Endothelial cell of umbilical vein (primary cell): ENCODE results near the gene ADARB2. TPM values are rescaled to one million over a fixed set of nuclear protein-coding genes. Genes with fewer than 3 reads are reported as not detected.

ENCODE experiments used
- BruUV-seq: library from RNA; stranded (reverse); fragments of 400-500 nt; replicated peaks from 2 replicates; lab custom pipeline; 2021; lab: Mats Ljungman, UMichigan
- CTCF ChIA-PET: fragments of 300-600, 350-600 bp; sonication (Branson Sonifier 250); formaldehyde crosslinking; loops from one replicate; lab custom pipeline; 2021; ENCODE audit warnings: antibody characterized with exemption, inconsistent platforms; lab: Charles Lee
- POLR2A ChIA-PET: fragments of 300-600, 350-600 bp; sonication (Branson Sonifier 250); formaldehyde crosslinking; loops from one replicate; lab custom pipeline; 2021; ENCODE audit warnings: antibody characterized with exemption, inconsistent platforms; lab: Charles Lee
- DNase-seq: peaks from one replicate; pipeline ENCODE4 v3.0.0-alpha.2; 2011; ENCODE audit warnings: low read depth, low spot score
- FAIRE-seq: peaks from 2 replicates; lab custom pipeline; 2011; peaks lifted over from hg19 to GRCh38; lab: Jason Lieb, UNC
- H2AFZ ChIP-seq: 2 replicates; pipeline ENCODE4 v1.6.0; 2012; ENCODE audit warnings: low read depth, low read length, control low read depth, inconsistent platforms
- H3K27ac ChIP-seq: 2 replicates; pipeline ENCODE4 v1.5.1; 2011; ENCODE audit warnings: low read depth, mild to moderate bottlenecking, control low read depth, low read length, moderate library complexity; ENCODE audit not compliant: insufficient read depth
- H3K27me3 ChIP-seq, 2 experiments: 2 replicates each; pipeline versions ENCODE4 v1.6.0 to v1.6.1; 2011; ENCODE audit warnings: low read length in 2 of 2, mixed read lengths in 1 of 2; ENCODE audit not compliant: control insufficient read depth in 2 of 2, insufficient read depth in 2 of 2
- H3K36me3 ChIP-seq, 2 experiments: 2 replicates in 1 of 2; 3 replicates in 1 of 2; pipeline ENCODE4 v1.5.1; 2011; ENCODE audit warnings: low read length in 2 of 2, mild to moderate bottlenecking in 1 of 2, moderate library complexity in 1 of 2; ENCODE audit not compliant: control insufficient read depth in 2 of 2, insufficient read depth in 2 of 2; ENCODE audit errors: extremely low read depth in 1 of 2
- H3K4me1 ChIP-seq: 3 replicates; pipeline ENCODE4 v1.5.1; 2011; ENCODE audit warnings: mild to moderate bottlenecking, low read length; ENCODE audit not compliant: control insufficient read depth, insufficient read depth; ENCODE audit errors: extremely low read depth
- H3K4me2 ChIP-seq: 2 replicates; pipeline ENCODE4 v1.6.1; 2011; ENCODE audit warnings: low read length, control low read depth, mixed read lengths; ENCODE audit not compliant: insufficient read depth
- H3K4me3 ChIP-seq, 3 experiments: fragments of 200-600 bp in 1 of 3; sonication (generic), shearing (Covaris generic) in 1 of 3; replicated peaks in 1 of 3; 2 replicates each; pipeline ENCODE4 v1.5.1; 2011 to 2016; ENCODE audit warnings: control low read depth in 3 of 3, low read length in 3 of 3, mild to moderate bottlenecking in 2 of 3, inconsistent platforms in 1 of 3, low read depth in 1 of 3, moderate library complexity in 1 of 3; ENCODE audit not compliant: insufficient read depth in 1 of 3
- H3K79me2 ChIP-seq: 2 replicates; pipeline ENCODE4 v1.6.0; 2012; ENCODE audit warnings: low read length, inconsistent platforms; ENCODE audit not compliant: control insufficient read depth, insufficient read depth
- H3K9ac ChIP-seq: replicated peaks from 2 replicates; pipeline ENCODE3; 2011; ENCODE audit warnings: low read length, control low read depth; ENCODE audit not compliant: insufficient read depth; ENCODE audit errors: extremely low read depth
- H3K9me1 ChIP-seq: replicated peaks from 3 replicates; pipeline ENCODE4 v1.6.0; 2011; ENCODE audit warnings: mild to moderate bottlenecking, low read length; ENCODE audit not compliant: control insufficient read depth, insufficient read depth; ENCODE audit errors: extremely low read depth
- H3K9me3 ChIP-seq: replicated peaks from 2 replicates; pipeline ENCODE4 v1.5.1; 2012; ENCODE audit warnings: low read length, inconsistent platforms; ENCODE audit not compliant: control insufficient read depth, insufficient read depth
- H4K20me1 ChIP-seq: replicated peaks from 2 replicates; pipeline ENCODE3; 2011; ENCODE audit warnings: mild to moderate bottlenecking, low read length; ENCODE audit not compliant: control insufficient read depth, insufficient read depth; ENCODE audit errors: extremely low read depth
- CTCF ChIP-seq, 2 donors: IDR thresholded peaks; 1 replicate in 1 of 2; 2 replicates in 1 of 2; pipeline ENCODE4 v1.5.1; 2011; ENCODE audit warnings: low read length in 2 of 2, mild to moderate bottlenecking in 2 of 2, moderate library complexity in 2 of 2, control low read depth in 1 of 2, inconsistent platforms in 1 of 2, low read depth in 1 of 2; ENCODE audit not compliant: insufficient read depth in 1 of 2; ENCODE audit errors: extremely low read depth in 1 of 2
- EZH2 ChIP-seq: IDR thresholded peaks from 2 replicates; pipeline ENCODE4 v1.6.1; 2012; ENCODE audit warnings: borderline replicate concordance, low read depth, mild to moderate bottlenecking, moderate library complexity, low read length, inconsistent platforms; ENCODE audit not compliant: severe bottlenecking
- FOS ChIP-seq: IDR thresholded peaks from 2 replicates; pipeline ENCODE4 v1.6.1; 2011; ENCODE audit warnings: mild to moderate bottlenecking, low read length, moderate library complexity, borderline replicate concordance; ENCODE audit not compliant: insufficient read depth
- GATA2 ChIP-seq: IDR thresholded peaks from 2 replicates; pipeline ENCODE4 v1.7.0; 2011; ENCODE audit warnings: low read depth, mild to moderate bottlenecking, moderate library complexity, mixed read lengths, low read length; ENCODE audit not compliant: insufficient read length, insufficient read depth
- JUN ChIP-seq: IDR thresholded peaks from 2 replicates; pipeline ENCODE4 v1.6.1; 2011; ENCODE audit warnings: borderline replicate concordance, low read depth; ENCODE audit not compliant: insufficient read length, insufficient read depth
- MYC ChIP-seq: IDR thresholded peaks from one replicate; pipeline ENCODE4 v1.6.1; 2011; ENCODE audit warnings: mild to moderate bottlenecking, low read depth, low read length
- POLR2A ChIP-seq: IDR thresholded peaks from 2 replicates; pipeline ENCODE4 v1.6.1; 2012; ENCODE audit warnings: low read depth, mild to moderate bottlenecking, control low read depth, low read length
- POLR2AphosphoS5 ChIP-seq: IDR thresholded peaks from 2 replicates; pipeline ENCODE4 v1.6.1; 2012; ENCODE audit warnings: low read depth, mild to moderate bottlenecking, control low read depth, low read length, moderate library complexity; ENCODE audit not compliant: insufficient read depth
- dilution Hi-C: fragments of 300-500 bp; cut with MboI; formaldehyde crosslinking; loops from one replicate; pipeline ENCODE4 v1.15.0; 2019; ENCODE audit warnings: low sequenced_read_pairs; ENCODE audit not compliant: extremely low pct_ligation_motif_present
- intact Hi-C: fragments of 100-400 bp; cut with micrococcal nuclease; formaldehyde crosslinking; loops from one replicate; pipeline ENCODE4 v1.10.0; 2022
- polyA plus RNA-seq, 4 experiments: library from polyadenylated mRNA; depleted of rRNA in 3 of 4; stranded (reverse) in 3 of 4; unstranded in 1 of 4; fragments of >200 nt; gene quantifications; 2 replicates each; pipeline versions ENCODE4 v1.2.1 to v1.2.3, GENCODE V29; 2011 to 2012; ENCODE audit warnings: missing spikeins in 1 of 4
- total RNA-seq: library from RNA; stranded (reverse); gene quantifications from 2 replicates; pipeline ENCODE4 v1.2.3, GENCODE V29; 2021
- TF ChIP-seq, protein P1 (sequence below): IDR thresholded peaks from 2 replicates; pipeline ENCODE4 v1.6.1; 2011; ENCODE audit not compliant: insufficient read depth, insufficient read length

The ADARB2 gene
- total and polyA plus RNA-seq, 2 donors (not counting 3 experiments of a cell fraction or from before 2014, with no cell fraction given): not detected

DNA sequence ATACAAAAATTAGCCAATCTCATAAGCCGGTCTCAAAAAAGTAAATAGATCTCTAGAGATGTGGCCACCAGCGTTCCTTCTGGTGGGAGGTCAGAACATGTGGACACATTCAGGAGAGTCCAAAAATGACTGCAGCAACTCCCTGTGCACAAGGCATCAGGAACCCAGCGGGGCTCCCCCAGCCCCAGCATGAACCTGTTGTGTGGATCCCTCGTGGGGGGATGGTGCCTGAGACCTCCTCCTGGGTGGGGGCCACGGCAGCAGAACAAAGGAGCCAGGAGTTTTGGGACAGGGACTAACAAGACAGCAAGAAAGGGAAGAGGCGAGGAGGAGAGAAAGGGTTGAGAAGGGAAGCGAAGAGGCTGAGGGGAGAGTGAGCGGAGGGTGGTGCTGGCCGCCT, 559.4 kb downstream of the ADARB2 start:
- Histone ChIP-seq H3K4me1 (no peaks in the 10 kb centered on the region), H3K9me3 (no peaks in the 10 kb centered on the region), H3K36me3 (no peaks in the 10 kb centered on the region), H3K4me2 (no peak overlapping the region), H3K9me1 (no peaks in the 10 kb centered on the region), H3K27me3 (no peaks in the 10 kb centered on the region), H3K27ac (no peak overlapping the region), H4K20me1 (no peaks in the 10 kb centered on the region), H3K9ac (no peak overlapping the region), H2AFZ (no peak overlapping the region), H3K4me3 (no peak overlapping the region), H3K79me2 (no peaks in the 10 kb centered on the region)
- dilution Hi-C loops: no loop called here
- CTCF ChIA-PET: no interaction called here
- DNase-seq (no peak), FAIRE-seq (no peak)
- no peak for TF ChIP-seq EZH2
- TF ChIP-seq POLR2AphosphoS5: no peak
- TF ChIP-seq POLR2A: no peak
- no peak for TF ChIP-seq JUN
- TF ChIP-seq GATA2: no peak
- TF ChIP-seq, protein P1, sequence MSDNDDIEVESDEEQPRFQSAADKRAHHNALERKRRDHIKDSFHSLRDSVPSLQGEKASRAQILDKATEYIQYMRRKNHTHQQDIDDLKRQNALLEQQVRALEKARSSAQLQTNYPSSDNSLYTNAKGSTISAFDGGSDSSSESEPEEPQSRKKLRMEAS: no peak
- no peak for TF ChIP-seq CTCF (IDR thresholded peaks at IDR 0.05; ENCODE audit: extremely low read depth in 1 of 2, insufficient read depth in 1 of 2, low read depth in 1 of 2, low read length in 2 of 2)
- no peak for TF ChIP-seq MYC
- TF ChIP-seq FOS: no peak
- BruUV-seq: no TSS peak
- POLR2A ChIA-PET: no interaction called here
- intact Hi-C loops: no loop called here
